Sciatic nerve (tissue), 2 donors: Measurements from ENCODE around the gene NSD1. TPM values are rescaled to one million over a fixed set of nuclear protein-coding genes. Genes with fewer than 3 reads are reported as not detected.

Experiments
- ATAC-seq: fragments of 200-7000 bp; cut with Tn5 transposase; one replicate; pipeline ENCODE4 v1.9.1; 2020; ENCODE audit warnings: mild to moderate bottlenecking, moderate library complexity
- DNase-seq: peaks from one replicate; pipeline ENCODE4 v3.0.0-alpha.2; 2020; ENCODE audit warnings: low spot score
- intact Hi-C: fragments of 100-400 bp; cut with DNase I; formaldehyde crosslinking; loops from one replicate; pipeline ENCODE4 v1.14.2; 2022
- total RNA-seq: library from RNA; stranded (reverse); fragmentation: NEBNext Ultra II Directional; extraction: Animal tissue kit (Norgen Biotek cat#: 25700); gene quantifications from one replicate; pipeline ENCODE4 v1.2.1, GENCODE V29; 2021
- donor health status: DM: no; HTN: no; CAD: no.
- donor health status: DM: no; HTN: no; CAD: no.

The NSD1 gene
- total RNA-seq, 1 donor from 2014 or later = 112 TPM

- ATAC-seq (no peak), DNase-seq (no peak)
- intact Hi-C loops = no loop called here
Measured at GRCh38 chr5:177309351-177310191, 176.0 kb downstream of the NSD1 start.

GRCh38 chr5:177310332-177310731, 176.8 kb downstream of the NSD1 start:
- ATAC-seq = no peak
- peak; percentile 63 for DNase-seq

GRCh38 chr5:177310757-177311391, 177.3 kb downstream of the NSD1 start:
- DNase-seq (peak; percentile 48), ATAC-seq (no peak)
- intact Hi-C loops = no loop called here

More at GRCh38 chr5:177310332-177310731, 176.8 kb downstream of the NSD1 start:
- intact Hi-C loops = no loop called here

- intact Hi-C loops = no loop called here
- DNase-seq = peak; percentile 65
- ATAC-seq = no peak
Measured at GRCh38 chr5:177311392-177311722, 177.8 kb downstream of the NSD1 start.

GRCh38 chr5:177311723-177312648, 178.4 kb downstream of the NSD1 start, which contains the start of gene MXD3:
Gene MXD3 (minus strand): TSS chr5:177311898. CDS start chr5:177311830, 68 bp downstream.
- peak; percentile 97 for ATAC-seq
- intact Hi-C loops = no loop called here
- peak; percentile 97 for DNase-seq

GRCh38 chr5:177312649-177313181, 179.1 kb downstream of the NSD1 start:
- peak; percentile 2 for ATAC-seq
- intact Hi-C loops = no loop called here
- DNase-seq = peak; percentile 52

- ATAC-seq (no peak), DNase-seq (peak; percentile 51)
- intact Hi-C loops = no loop called here
Measured at GRCh38 chr5:177313561-177314259, 180.1 kb downstream of the NSD1 start.

- peak; percentile 52 for DNase-seq
- intact Hi-C loops = no loop called here
- no peak for ATAC-seq
Measured at GRCh38 chr5:177314376-177315342, 181.1 kb downstream of the NSD1 start.

GRCh38 chr5:177315411-177315810, 181.8 kb downstream of the NSD1 start:
- intact Hi-C loops = no loop called here
- ATAC-seq (no peak), DNase-seq (no peak)

GRCh38 chr5:177316005-177316404, 182.4 kb downstream of the NSD1 start:
- DNase-seq (no peak), ATAC-seq (no peak)
- intact Hi-C loops = no loop called here

- intact Hi-C loops = no loop called here
- ATAC-seq (peak; percentile 53), DNase-seq (peak; percentile 79)
Measured at GRCh38 chr5:177317959-177318377, 184.4 kb downstream of the NSD1 start.

- intact Hi-C loops = no loop called here
- no peak for ATAC-seq
- no peak for DNase-seq
Measured at GRCh38 chr5:177319913-177320588, 186.5 kb downstream of the NSD1 start.

GRCh38 chr5:177320879-177321278, 187.3 kb downstream of the NSD1 start:
- no peak for DNase-seq
- ATAC-seq = peak; percentile 64
- intact Hi-C loops = no loop called here

- intact Hi-C loops = no loop called here
- no peak for DNase-seq
- no peak for ATAC-seq
Measured at GRCh38 chr5:177325868-177326381, 192.4 kb downstream of the NSD1 start.

- intact Hi-C loops = no loop called here
- DNase-seq = no peak
- peak; percentile 77 for ATAC-seq
Measured at GRCh38 chr5:177327539-177328522, 194.3 kb downstream of the NSD1 start.
